Colon (tissue), 2 donors: ENCODE data around the gene ADORA2A.

Experiments
- FAIRE-seq: peaks from 2 replicates; lab custom pipeline; 2012; peaks lifted over from hg19 to GRCh38; lab: Jason Lieb, UNC
- donor health status: control.
- donor health status: control.

Gene ADORA2A

GRCh38 chr22:24418786-24419474, 8.5 kb upstream of the ADORA2A start:
- no peak for FAIRE-seq

DNA sequence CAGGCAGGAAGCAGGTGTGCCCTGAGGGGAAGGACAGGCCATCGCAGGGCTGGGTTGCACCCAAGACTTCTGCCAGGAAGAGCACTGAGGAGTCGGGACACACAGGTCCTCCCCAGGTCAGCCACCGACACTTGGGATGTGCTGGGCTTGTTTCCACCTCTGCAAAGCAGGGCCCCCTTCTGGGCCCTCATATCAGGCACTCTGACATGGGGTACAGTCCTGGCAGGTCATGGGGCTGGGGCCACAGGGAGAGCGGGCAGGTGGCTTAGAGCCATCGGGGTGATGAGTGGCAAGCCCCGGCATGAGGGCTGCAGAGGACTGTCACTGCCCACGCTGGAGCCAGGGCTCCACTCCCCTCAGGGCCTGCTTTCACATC, 7.9 kb upstream of the ADORA2A start:
- no peak for FAIRE-seq

- FAIRE-seq: no peak
Measured at GRCh38 chr22:24420072-24420976, 7.1 kb upstream of the ADORA2A start.

DNA sequence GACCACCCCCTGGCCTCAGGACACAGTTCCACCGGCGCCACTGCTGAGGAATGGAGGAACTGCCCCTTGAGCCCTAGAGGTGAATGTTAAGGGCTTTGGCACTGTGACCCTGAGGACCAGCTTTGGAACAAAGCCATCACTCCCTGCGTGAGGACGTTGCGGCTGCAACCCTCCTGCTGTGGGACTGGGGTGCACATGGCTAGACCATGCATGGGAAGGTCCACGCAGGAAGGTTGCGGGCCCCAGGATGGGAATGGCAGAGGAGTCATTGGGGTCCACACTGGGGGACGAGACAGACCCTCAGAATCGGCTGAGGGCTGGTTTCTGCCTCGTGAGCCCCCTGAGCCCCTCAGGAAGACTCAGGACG, 6.4 kb upstream of the ADORA2A start:
- FAIRE-seq: no peak

DNA sequence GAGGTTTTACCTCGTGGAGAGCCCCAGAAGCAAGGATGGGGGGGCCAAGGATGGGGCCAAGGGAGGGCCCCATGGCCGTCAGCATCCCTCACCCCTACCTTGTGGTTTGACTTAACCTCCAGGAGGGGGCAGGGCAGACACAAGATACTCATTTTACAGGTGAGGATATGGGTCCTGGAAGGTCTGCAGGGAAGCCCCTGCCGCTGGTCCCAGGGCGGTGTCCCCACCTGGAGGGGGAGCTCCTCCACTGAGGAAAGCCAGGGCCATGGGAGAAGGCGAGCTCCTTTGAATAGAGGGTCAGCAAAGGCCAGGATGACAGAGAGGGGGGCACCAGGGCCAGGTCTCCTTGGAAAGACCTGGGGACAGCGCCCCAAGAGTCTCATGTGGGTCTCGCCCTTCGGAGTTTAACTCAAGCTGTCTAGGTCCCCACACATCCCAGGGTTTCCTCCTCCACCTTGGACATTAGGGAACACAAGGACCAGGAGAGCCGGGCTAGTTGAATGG, 5.9 kb upstream of the ADORA2A start:
- no peak for FAIRE-seq

GRCh38 chr22:24422102-24422665, 5.2 kb upstream of the ADORA2A start:
- FAIRE-seq: no peak

DNA sequence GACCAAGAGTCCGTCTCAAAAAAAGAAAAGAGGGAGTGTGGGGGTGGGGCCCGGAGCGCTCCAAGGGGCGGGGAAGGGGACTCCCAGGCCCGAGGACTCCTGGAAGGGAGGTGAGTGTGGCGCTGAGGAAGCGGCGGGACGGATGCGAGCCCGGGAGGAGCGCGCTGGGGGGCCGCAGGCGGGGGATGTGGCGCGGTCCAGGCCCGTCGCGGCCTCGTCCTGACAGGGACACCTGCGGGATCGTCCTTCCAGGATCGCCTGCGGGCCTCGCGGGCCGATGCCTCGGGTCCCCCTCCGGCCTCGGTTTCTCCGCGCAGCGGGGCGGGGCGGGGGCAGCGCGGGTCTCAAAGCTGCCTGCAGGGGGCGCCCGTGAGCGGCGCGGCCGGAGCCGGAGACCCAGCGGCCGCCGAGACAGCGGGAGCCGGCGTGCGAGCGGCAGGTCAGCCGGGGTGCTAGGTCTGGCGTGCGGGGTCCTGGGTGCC, 3.8 kb upstream of the ADORA2A start:
- FAIRE-seq: no peak

- FAIRE-seq: no peak
Measured at GRCh38 chr22:24424001-24424900, 3.1 kb upstream of the ADORA2A start.

DNA sequence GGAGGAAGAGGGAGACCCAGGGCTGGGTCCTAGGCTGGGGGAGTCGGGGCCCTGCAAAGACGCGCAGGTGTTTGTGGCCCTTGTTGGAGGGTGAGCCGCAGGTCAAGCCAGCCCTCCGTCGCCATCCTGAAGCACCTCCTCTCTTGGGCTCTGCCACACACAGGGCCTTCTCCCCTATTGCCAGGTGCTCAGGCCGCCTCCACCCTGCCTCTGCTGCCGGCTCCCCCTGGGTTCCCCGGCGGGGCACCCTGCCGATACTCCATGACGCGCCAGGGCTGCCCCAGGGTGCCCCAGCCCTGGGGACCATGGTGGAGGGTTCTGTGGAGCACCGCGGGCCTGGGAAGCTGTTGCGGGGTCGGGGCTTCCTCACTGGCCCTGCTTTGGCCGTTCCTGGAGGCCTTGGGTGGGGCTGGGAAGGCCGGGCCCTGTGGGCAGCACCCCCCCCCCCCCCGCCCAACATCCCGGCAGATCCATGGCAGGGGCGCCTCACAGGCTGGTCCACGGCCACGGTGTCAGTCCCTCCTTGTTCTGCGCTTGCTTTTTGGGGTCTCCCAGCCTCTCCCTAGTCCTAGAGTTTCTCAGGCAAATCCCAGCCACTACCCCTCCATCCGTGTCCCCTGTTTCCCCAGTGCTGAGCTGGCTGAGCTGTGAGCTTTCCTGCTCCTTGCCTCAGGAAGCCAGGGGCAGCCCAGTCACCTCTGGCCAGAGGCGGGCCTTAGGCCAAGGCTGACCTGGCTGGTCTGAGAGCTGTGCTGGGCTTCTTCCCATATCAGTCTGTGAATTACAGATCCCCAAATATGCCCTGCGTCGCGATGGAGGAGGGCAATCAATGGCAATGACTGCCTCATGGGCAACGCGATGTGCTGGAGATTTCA, 2.3 kb upstream of the ADORA2A start:
- FAIRE-seq: no peak

- no peak for FAIRE-seq
Measured at GRCh38 chr22:24426436-24426835, 963 bp upstream of the ADORA2A start.

DNA sequence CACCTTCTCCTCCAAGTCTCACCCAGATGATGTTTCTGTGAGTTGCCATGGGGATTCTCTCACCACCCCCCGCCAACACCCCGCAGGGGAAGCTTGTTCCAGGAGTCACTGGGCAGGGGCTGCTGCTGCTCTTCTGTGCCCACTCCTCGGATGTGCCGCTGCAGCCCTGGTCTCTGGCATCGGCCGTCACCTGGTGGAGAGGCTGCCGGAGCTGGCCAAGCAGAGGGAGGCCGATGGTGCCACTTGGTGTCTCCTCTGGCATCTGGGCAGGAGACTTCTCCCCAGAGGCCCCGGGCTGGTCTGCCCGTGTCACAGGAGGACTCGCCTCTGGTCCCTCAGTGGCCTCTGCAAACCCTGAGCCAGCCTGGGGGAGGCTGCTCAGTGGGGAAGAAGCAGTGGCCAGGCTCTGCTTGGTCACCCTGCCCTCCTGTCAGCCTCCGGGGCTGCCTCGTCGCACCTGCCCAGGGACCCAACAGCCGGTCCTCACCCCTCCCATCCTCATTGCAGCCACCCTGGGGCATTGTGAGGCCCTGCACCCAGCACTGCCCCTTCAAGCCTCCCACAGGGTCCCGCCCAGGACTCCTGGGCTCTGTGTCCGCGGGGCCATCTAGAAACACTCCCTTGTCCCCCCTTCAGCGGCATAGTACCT, 424 bp upstream of the ADORA2A start:
- no peak for FAIRE-seq

DNA sequence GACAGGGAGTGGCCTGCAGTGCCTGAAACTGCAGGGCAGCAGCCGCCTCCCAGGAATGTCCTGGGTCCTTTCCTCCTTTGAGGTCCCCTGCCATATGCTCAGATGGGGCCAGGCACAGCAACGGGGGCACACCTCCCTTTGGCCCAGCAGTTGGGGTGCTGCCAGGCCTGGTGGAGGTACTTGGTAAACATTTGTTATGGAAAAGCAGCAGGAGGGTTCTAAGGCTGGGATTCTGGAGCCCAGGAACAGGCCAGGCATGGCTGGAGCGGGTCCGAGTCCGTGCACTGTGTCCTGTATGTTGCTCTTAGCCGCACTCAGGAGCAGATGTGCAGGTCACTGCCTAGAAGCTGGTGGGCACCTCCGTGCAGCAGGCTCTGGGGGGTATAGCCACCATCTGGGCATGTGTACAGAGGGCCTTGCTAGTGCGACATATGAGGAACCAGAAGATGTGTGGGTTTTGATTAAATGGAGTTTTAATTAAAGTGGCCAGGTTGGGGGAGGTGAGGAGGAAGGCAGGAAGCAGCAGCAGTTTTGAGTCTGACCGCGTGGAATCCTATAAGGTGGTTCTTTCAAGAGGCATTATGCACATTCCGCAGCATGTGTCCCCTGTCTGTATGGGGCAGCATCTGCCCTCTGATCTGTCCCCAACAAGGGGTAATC, 1.5 kb downstream of the ADORA2A start:
- FAIRE-seq: no peak

- no peak for FAIRE-seq
Measured at GRCh38 chr22:24429411-24430365, 2.3 kb downstream of the ADORA2A start.

DNA sequence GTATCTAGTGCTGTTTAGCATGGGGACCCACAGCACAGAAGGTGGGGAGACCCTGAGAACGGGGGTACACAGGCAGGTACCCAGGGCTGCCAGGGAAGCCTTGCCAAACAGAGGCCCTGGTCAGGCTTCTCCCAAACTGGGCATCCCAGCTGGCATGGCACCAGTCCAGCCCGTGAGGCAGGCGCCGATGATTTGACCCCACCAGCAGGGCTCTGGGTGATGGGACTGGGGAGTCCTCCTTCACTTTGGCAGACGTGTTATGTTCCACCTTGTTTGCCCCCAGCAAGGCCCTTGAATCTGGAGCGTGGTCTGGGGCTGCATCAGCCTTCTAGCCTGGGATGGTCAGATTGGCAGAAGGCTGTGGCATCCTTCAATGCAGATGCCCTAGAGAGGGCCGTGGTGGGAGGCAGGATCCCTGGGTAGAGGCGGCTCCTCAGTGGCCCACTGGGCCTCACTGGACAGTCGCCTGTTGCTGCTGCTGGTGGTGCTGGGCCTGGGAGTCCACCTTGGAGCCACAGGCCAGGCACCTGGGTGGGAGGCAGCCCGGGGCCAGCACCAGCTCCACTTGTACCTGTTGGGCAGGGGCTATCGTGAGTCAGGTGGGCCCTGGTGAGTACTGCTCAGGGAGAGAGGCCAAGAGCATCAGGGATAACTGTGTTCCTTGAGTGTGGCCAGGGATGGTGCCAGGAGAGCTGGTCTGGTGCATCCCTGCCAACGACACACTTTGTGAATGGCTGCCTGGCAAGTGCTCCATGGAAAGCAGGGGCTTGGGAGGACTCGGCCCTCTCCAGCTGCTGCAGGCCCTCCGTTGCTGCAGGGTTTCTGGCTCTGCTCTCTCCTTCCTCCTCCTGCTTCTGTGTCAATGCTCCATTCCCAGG, 3.3 kb downstream of the ADORA2A start:
- FAIRE-seq: no peak

DNA sequence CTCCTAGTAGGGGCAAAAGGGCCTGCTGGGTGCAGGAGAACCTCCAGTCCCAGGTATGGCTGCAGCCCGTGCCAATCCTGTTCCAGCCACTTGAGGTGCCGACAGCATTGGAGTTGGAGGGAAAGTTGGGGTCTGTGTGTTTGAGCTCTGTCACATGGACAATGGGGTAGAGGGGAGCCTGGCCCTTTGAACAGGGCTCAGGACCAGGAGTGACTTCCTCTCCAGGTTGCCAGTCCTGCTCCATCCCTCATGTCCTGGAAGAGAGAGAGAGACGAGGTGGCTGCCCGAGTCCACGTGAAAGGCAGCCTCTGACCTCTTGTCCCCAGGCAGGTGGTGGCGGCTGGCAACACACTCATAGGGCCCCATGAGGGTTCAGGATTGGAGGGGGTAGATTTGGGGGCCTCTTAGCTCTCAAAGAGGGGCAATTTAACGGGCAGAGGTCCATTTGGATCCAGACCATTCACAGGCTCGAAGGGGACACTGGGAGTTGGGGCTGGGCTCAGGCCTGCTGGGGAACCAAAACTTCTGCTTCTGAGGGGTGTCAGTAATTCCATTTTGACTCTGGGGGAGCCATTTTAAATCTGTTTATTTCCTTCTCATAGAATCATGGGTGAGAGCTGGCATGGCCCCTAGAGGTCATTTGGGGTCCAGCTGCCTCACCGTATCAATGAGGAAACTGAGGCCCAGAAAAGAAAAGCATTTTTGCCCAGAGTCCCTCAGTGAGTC, 4.1 kb downstream of the ADORA2A start:
- no peak for FAIRE-seq

- FAIRE-seq: no peak
Measured at GRCh38 chr22:24432059-24432853, 4.9 kb downstream of the ADORA2A start.
